ENCODE results near the gene GRIN2D.

GRIN2D gene

GRCh38 chr19:48403606-48404005 is 10.1 kb downstream of the GRIN2D start:
- no peak overlapping the region for H3K27ac ChIP-seq
- H3K4me3 ChIP-seq: no peak overlapping the region
- H3K4me1 ChIP-seq: peaks cover 16% of the 10 kb centered on the region
- peaks cover 8% of the 10 kb centered on the region; the same call in 1 of the 2 replicates for H3K9me3 ChIP-seq
- H4K20me1 ChIP-seq: no peaks in the 10 kb centered on the region
- H3K4me2 ChIP-seq: peak overlapping the region; percentile 1
- H3K9ac ChIP-seq: no peak overlapping the region
- TF ChIP-seq Cebpa-rat (IDR thresholded peaks at IDR 0.05): no peak
- no peaks in the 10 kb centered on the region for H3K36me3 ChIP-seq
- peaks cover 19% of the 10 kb centered on the region for H3K27me3 ChIP-seq

- Histone ChIP-seq H3K4me1 (peaks cover 16% of the 10 kb centered on the region), H4K20me1 (no peaks in the 10 kb centered on the region), H3K27me3 (peaks cover 5% of the 10 kb centered on the region; the same call in 1 of the 2 replicates), H3K27ac (no peak overlapping the region), H3K9ac (no peak overlapping the region), H3K36me3 (no peaks in the 10 kb centered on the region), H3K4me3 (no peak overlapping the region), H3K4me2 (no peak overlapping the region), H3K9me3 (no peaks in the 10 kb centered on the region)
- TF ChIP-seq Cebpa-rat (IDR thresholded peaks at IDR 0.05): no peak
Measured at GRCh38 chr19:48405010-48405659, 11.7 kb downstream of the GRIN2D start.

- H3K27ac ChIP-seq: no peak overlapping the region
- no peaks in the 10 kb centered on the region for H3K36me3 ChIP-seq
- H3K9me3 ChIP-seq: no peaks in the 10 kb centered on the region
- no peaks in the 10 kb centered on the region for H4K20me1 ChIP-seq
- peaks cover 16% of the 10 kb centered on the region for H3K4me1 ChIP-seq
- no peak overlapping the region for H3K4me3 ChIP-seq
- H3K27me3 ChIP-seq: no peaks in the 10 kb centered on the region
- TF ChIP-seq Cebpa-rat (IDR thresholded peaks at IDR 0.05): no peak
- H3K9ac ChIP-seq: no peak overlapping the region
- no peak overlapping the region for H3K4me2 ChIP-seq
Measured at GRCh38 chr19:48405850-48406249, 12.4 kb downstream of the GRIN2D start.

DNA sequence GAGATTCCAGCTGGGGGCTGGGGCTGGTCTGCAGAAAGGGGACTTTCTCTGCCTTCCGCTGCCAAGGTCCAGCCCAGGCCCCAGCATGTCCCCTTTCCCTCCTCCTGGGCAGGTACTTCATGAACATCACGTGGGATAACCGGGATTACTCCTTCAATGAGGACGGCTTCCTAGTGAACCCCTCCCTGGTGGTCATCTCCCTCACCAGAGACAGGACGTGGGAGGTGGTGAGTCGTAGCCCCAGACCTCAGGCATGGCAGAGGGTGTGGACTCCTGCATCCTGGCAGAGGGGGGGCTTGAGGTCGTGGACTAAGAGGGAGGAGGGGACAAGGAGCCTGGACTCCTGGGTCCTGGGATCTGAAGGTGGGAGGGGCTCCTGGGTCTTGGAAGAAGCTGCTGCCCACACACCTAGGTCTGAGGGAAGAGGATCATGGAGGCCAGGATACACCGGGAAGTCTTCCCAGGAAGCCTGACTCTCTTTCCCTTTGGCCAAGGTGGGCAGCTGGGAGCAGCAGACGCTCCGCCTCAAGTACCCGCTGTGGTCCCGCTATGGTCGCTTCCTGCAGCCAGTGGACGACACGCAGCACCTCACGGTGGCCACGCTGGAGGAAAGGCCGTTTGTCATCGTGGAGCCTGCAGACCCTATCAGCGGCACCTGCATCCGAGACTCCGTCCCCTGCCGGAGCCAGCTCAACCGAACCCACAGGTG is 20.6 kb downstream of the GRIN2D start:
- Histone ChIP-seq H3K9ac (no peak overlapping the region), H3K4me3 (peak overlapping the region; percentile 54; the same call in 1 of the 2 replicates), H3K27me3 (peaks cover 19% of the 10 kb centered on the region), H3K4me2 (peak overlapping the region; percentile 85), H3K36me3 (no peaks in the 10 kb centered on the region), H3K9me3 (no peaks in the 10 kb centered on the region), H4K20me1 (no peaks in the 10 kb centered on the region), H3K27ac (no peak overlapping the region), H3K4me1 (peaks cover 50% of the 10 kb centered on the region)
- TF ChIP-seq Cebpa-rat (IDR thresholded peaks at IDR 0.05): no peak

DNA sequence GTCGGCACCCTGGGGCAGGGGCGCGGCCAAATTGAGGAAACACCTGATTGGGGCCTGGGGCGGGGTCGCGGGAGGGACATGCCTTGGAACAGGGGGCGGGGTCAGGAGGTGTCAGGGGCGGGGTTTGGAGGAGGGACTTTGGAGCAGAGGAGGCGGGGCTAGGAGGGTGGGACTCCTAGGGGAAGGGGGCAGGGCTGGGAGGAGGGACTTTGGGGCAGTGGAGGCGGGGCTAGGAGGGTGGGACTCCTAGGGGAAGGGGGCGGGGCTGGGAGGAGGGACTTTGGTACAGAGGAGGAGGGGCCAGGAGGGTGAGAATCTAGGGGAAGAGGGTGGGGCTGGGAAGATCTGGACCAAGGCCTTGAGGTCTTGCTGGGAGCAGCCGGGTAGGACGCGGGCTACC is 21.9 kb downstream of the GRIN2D start:
- TF ChIP-seq Cebpa-rat (IDR thresholded peaks at IDR 0.05): no peak
- Histone ChIP-seq H3K36me3 (no peaks in the 10 kb centered on the region), H3K27me3 (peaks cover 19% of the 10 kb centered on the region), H3K27ac (no peak overlapping the region), H4K20me1 (no peaks in the 10 kb centered on the region), H3K9me3 (no peaks in the 10 kb centered on the region), H3K4me3 (peak overlapping the region; percentile 54), H3K4me2 (peak overlapping the region; percentile 85), H3K9ac (no peak overlapping the region), H3K4me1 (peaks cover 57% of the 10 kb centered on the region)

- Histone ChIP-seq H3K9me3 (no peaks in the 10 kb centered on the region), H4K20me1 (no peaks in the 10 kb centered on the region), H3K4me1 (peaks cover 57% of the 10 kb centered on the region), H3K9ac (no peak overlapping the region), H3K4me3 (no peak overlapping the region), H3K36me3 (no peaks in the 10 kb centered on the region), H3K4me2 (peak overlapping the region; percentile 81), H3K27ac (no peak overlapping the region), H3K27me3 (peaks cover 19% of the 10 kb centered on the region)
- no peak for TF ChIP-seq Cebpa-rat (IDR thresholded peaks at IDR 0.05)
Measured at GRCh38 chr19:48415806-48416221, 22.3 kb downstream of the GRIN2D start.

- peak overlapping the region; percentile 53; the same call in 1 of the 2 replicates for H3K27ac ChIP-seq
- no peaks in the 10 kb centered on the region for H3K36me3 ChIP-seq
- H3K4me2 ChIP-seq: peak overlapping the region; percentile 81
- H3K9ac ChIP-seq: peak overlapping the region; percentile 32; the same call in 1 of the 2 replicates
- TF ChIP-seq Cebpa-rat (IDR thresholded peaks at IDR 0.05): no peak
- H3K27me3 ChIP-seq: peaks cover 19% of the 10 kb centered on the region
- peaks cover 57% of the 10 kb centered on the region for H3K4me1 ChIP-seq
- H3K9me3 ChIP-seq: no peaks in the 10 kb centered on the region
- no peaks in the 10 kb centered on the region for H4K20me1 ChIP-seq
- no peak overlapping the region for H3K4me3 ChIP-seq
Measured at GRCh38 chr19:48417421-48417820, 24.0 kb downstream of the GRIN2D start.

DNA sequence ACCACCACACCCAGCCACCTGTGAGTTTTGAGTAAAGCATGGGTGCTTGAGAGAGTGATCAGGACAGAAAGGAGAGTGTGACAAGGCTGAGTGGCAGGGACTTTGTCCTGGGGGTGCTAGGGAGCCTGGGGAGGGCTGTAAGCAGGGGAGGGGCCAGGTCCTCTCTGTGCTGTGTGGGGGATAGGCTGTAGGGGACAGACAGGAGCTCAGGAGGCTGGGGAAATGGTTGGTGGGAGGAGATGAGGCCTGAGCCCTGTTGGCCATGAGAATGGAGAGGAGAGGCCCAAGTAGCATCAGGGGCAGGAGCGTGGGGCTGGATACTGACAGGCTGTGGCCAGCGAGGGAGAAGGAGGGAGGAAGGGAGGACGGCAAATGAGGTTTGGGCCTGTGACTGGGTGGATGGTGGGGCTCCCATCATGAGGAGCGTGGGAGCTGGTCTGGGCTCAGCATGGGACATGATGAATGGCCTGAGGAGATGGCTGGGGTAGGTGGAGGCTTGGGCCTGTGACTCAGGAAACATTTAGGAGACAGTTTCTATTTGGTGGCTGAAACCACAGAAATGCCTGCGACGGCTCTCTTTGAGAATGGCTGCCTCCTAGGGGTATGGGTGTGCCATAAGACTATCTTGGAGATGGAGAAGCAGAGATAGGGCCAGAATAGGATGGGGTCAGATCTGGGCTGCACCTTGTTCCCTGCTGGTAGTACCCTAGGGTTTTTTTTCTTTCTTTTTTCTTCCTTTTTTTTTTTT is 25.0 kb downstream of the GRIN2D start:
- Histone ChIP-seq H3K9me3 (no peaks in the 10 kb centered on the region), H3K4me2 (peak overlapping the region; percentile 71), H3K27ac (peak overlapping the region; percentile 81), H3K36me3 (no peaks in the 10 kb centered on the region), H3K9ac (peak overlapping the region; percentile 40; the same call in 1 of the 2 replicates), H3K27me3 (peaks cover 17% of the 10 kb centered on the region), H3K4me1 (peaks cover 57% of the 10 kb centered on the region), H4K20me1 (no peaks in the 10 kb centered on the region), H3K4me3 (peak overlapping the region; percentile 56; the same call in 1 of the 2 replicates)
- no peak for TF ChIP-seq Cebpa-rat (IDR thresholded peaks at IDR 0.05)

GRCh38 chr19:48419158-48419920 is 25.9 kb downstream of the GRIN2D start:
- H4K20me1 ChIP-seq: no peaks in the 10 kb centered on the region
- H3K36me3 ChIP-seq: no peaks in the 10 kb centered on the region
- peak overlapping the region; percentile 81 for H3K27ac ChIP-seq
- peak overlapping the region; percentile 40; the same call in 1 of the 2 replicates for H3K9ac ChIP-seq
- H3K9me3 ChIP-seq: no peaks in the 10 kb centered on the region
- TF ChIP-seq Cebpa-rat (IDR thresholded peaks at IDR 0.05): no peak
- peak overlapping the region; percentile 56 for H3K4me3 ChIP-seq
- H3K27me3 ChIP-seq: peaks cover 9% of the 10 kb centered on the region
- peak overlapping the region; percentile 71 for H3K4me2 ChIP-seq
- H3K4me1 ChIP-seq: peaks cover 51% of the 10 kb centered on the region
